Uterus (tissue), 2 donors: ENCODE data around the gene SDHA.

Experiments used
- CTCF ChIP-seq, 4 experiments: fragments of 200-600 bp in 2 of 4; fragments of 450-650 bp in 2 of 4; sonication (generic) in 2 of 4; IDR thresholded peaks; one replicate each; pipeline ENCODE4 v1.5.1; 2016 to 2019; ENCODE audit warnings: antibody characterized with exemption in 4 of 4, mild to moderate bottlenecking in 2 of 4, moderate library complexity in 1 of 4
- POLR2A ChIP-seq, 2 donors: fragments of 450-650 bp; IDR thresholded peaks; one replicate each; pipeline ENCODE4 v1.6.1; 2016; ENCODE audit warnings: antibody characterized with exemption in 2 of 2, mild to moderate bottlenecking in 1 of 2, moderate library complexity in 1 of 2

GRCh38 chr5:169071-169727, 48.9 kb upstream of the SDHA start:
- no peak for TF ChIP-seq POLR2A (IDR thresholded peaks at IDR 0.05)
- no peak for TF ChIP-seq CTCF (IDR thresholded peaks at IDR 0.05)
